A549 (cell line): ENCODE measurements around the gene MCTP1.

ENCODE experiments used
- CTCF ChIP-seq: fragments of >200 bp; sonication (Bioruptor Twin); formaldehyde crosslinking; IDR thresholded peaks from 3 replicates; pipeline ENCODE4 v1.5.1; 2016
- MAFK ChIP-seq: fragments of 450-650 bp; IDR thresholded peaks from 2 replicates; pipeline ENCODE4 v1.6.1; 2014; ENCODE audit not compliant: partially characterized antibody
- MAX ChIP-seq: IDR thresholded peaks from 2 replicates; pipeline ENCODE4 v1.6.1; 2012
- NPAS2 ChIP-seq: fragments of 250-450 bp; sonication (Bioruptor Pico); IDR thresholded peaks from 2 replicates; pipeline ENCODE4 v1.8.0; 2022; ENCODE audit warnings: mild to moderate bottlenecking, moderate library complexity, borderline replicate concordance
- POLR2A ChIP-seq: IDR thresholded peaks from 2 replicates; pipeline ENCODE4 v1.6.1; 2012; ENCODE audit warnings: mild to moderate bottlenecking, low read length
- RCOR1 ChIP-seq: fragments of 150-350 bp; IDR thresholded peaks from 2 replicates; pipeline ENCODE4 v1.6.1; 2014; ENCODE audit warnings: antibody characterized with exemption, low read length, low read depth
- USF2 ChIP-seq: fragments of 450-650 bp; IDR thresholded peaks from 2 replicates; pipeline ENCODE4 v1.6.1; 2014; ENCODE audit warnings: antibody characterized with exemption
- ZFP36 ChIP-seq: fragments of 450-650 bp; IDR thresholded peaks from 2 replicates; pipeline ENCODE4 v1.6.1; 2014; ENCODE audit warnings: borderline replicate concordance; ENCODE audit not compliant: partially characterized antibody
- ZNF302 ChIP-seq: fragments of 250-450 bp; sonication (Bioruptor Pico); IDR thresholded peaks from 2 replicates; pipeline ENCODE4 v1.9.0; 2021; ENCODE audit warnings: inconsistent platforms, mild to moderate bottlenecking, moderate library complexity
- TF ChIP-seq, protein P1 (sequence below): fragments of 200-600 bp; sonication (generic); IDR thresholded peaks from 2 replicates; pipeline ENCODE4 v1.6.1; 2016; ENCODE audit warnings: antibody characterized with exemption, mild to moderate bottlenecking, moderate library complexity

- TF ChIP-seq, protein P1, sequence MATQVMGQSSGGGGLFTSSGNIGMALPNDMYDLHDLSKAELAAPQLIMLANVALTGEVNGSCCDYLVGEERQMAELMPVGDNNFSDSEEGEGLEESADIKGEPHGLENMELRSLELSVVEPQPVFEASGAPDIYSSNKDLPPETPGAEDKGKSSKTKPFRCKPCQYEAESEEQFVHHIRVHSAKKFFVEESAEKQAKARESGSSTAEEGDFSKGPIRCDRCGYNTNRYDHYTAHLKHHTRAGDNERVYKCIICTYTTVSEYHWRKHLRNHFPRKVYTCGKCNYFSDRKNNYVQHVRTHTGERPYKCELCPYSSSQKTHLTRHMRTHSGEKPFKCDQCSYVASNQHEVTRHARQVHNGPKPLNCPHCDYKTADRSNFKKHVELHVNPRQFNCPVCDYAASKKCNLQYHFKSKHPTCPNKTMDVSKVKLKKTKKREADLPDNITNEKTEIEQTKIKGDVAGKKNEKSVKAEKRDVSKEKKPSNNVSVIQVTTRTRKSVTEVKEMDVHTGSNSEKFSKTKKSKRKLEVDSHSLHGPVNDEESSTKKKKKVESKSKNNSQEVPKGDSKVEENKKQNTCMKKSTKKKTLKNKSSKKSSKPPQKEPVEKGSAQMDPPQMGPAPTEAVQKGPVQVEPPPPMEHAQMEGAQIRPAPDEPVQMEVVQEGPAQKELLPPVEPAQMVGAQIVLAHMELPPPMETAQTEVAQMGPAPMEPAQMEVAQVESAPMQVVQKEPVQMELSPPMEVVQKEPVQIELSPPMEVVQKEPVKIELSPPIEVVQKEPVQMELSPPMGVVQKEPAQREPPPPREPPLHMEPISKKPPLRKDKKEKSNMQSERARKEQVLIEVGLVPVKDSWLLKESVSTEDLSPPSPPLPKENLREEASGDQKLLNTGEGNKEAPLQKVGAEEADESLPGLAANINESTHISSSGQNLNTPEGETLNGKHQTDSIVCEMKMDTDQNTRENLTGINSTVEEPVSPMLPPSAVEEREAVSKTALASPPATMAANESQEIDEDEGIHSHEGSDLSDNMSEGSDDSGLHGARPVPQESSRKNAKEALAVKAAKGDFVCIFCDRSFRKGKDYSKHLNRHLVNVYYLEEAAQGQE = no peak
- TF ChIP-seq RCOR1 = no peak
- no peak for TF ChIP-seq USF2
- no peak for TF ChIP-seq CTCF
- no peak for TF ChIP-seq ZNF302
- TF ChIP-seq MAFK = no peak
- no peak for TF ChIP-seq ZFP36
- TF ChIP-seq MAX = no peak
- TF ChIP-seq POLR2A = no peak
- no peak for TF ChIP-seq NPAS2 (CRISPR knock-in tag)
Observed at GRCh38 chr5:95083606-95084005, 201.3 kb downstream of the MCTP1 start.
